SK-N-SH treated with all-trans-retinoic acid at 6 μM for 48 hours (cell line): ENCODE measurements around the gene ADRA2B.

Experiments
- ATAC-seq: fragments of 200-7000 bp; cut with Tn5 transposase; 3 replicates; pipeline ENCODE4 v1.9.1; 2020; ENCODE audit warnings: mild to moderate bottlenecking, moderate library complexity
- BACH2 ChIP-seq: fragments of 250-450 bp; sonication (Bioruptor Pico); IDR thresholded peaks from 2 replicates; pipeline ENCODE4 v1.9.0; 2021; ENCODE audit warnings: mild to moderate bottlenecking, borderline replicate concordance
- ESRRG ChIP-seq: fragments of 250-450 bp; sonication (Bioruptor Pico); IDR thresholded peaks from 2 replicates; pipeline ENCODE4 v1.6.1; 2021; ENCODE audit warnings: mild to moderate bottlenecking
- ISL1 ChIP-seq: fragments of 250-450 bp; sonication (Bioruptor Pico); IDR thresholded peaks from 2 replicates; pipeline ENCODE4 v2.1.2; 2022; ENCODE audit warnings: mild to moderate bottlenecking, moderate library complexity
- OSR1 ChIP-seq: fragments of 250-450 bp; sonication (Bioruptor Pico); IDR thresholded peaks from 2 replicates; pipeline ENCODE4 v1.8.0; 2022; ENCODE audit warnings: moderate library complexity, mild to moderate bottlenecking, inconsistent platforms
- PPARA ChIP-seq: fragments of 250-450 bp; sonication (Bioruptor Pico); IDR thresholded peaks from 2 replicates; pipeline ENCODE4 v1.5.0; 2020; ENCODE audit warnings: mild to moderate bottlenecking, borderline replicate concordance
- RARB ChIP-seq: fragments of 250-450 bp; sonication (Bioruptor Pico); IDR thresholded peaks from 2 replicates; pipeline ENCODE4 v1.8.0; 2021; ENCODE audit warnings: mild to moderate bottlenecking, moderate library complexity
- SNAI2 ChIP-seq: fragments of 250-450 bp; sonication (Bioruptor Pico); IDR thresholded peaks from 2 replicates; pipeline ENCODE4 v1.5.0; 2020; ENCODE audit warnings: mild to moderate bottlenecking, moderate library complexity
- TCF4 ChIP-seq: fragments of 250-450 bp; sonication (Bioruptor Pico); IDR thresholded peaks from 2 replicates; pipeline ENCODE4 v1.8.0; 2021; ENCODE audit warnings: mild to moderate bottlenecking, moderate library complexity, borderline replicate concordance
- TOX ChIP-seq: fragments of 250-450 bp; sonication (Bioruptor Pico); IDR thresholded peaks from 2 replicates; pipeline ENCODE4 v1.8.0; 2021; ENCODE audit warnings: mild to moderate bottlenecking, moderate library complexity, borderline replicate concordance
- ZC3H10 ChIP-seq: fragments of 250-450 bp; sonication (Bioruptor Pico); IDR thresholded peaks from 2 replicates; pipeline ENCODE4 v1.5.1; 2021; ENCODE audit warnings: mild to moderate bottlenecking, moderate library complexity
- ZFP3 ChIP-seq: fragments of 250-450 bp; sonication (Bioruptor Pico); IDR thresholded peaks from 2 replicates; pipeline ENCODE4 v1.5.0; 2020; ENCODE audit warnings: mild to moderate bottlenecking, moderate library complexity
- ZFP30 ChIP-seq: fragments of 450-650 bp; formaldehyde crosslinking; IDR thresholded peaks from 2 replicates; pipeline ENCODE4 v1.5.0; 2022; ENCODE audit warnings: mild to moderate bottlenecking, moderate library complexity
- ZNF565 ChIP-seq: fragments of 450-650 bp; formaldehyde crosslinking; conservative IDR thresholded peaks from 2 replicates; pipeline ENCODE4 v1.5.0; 2020; ENCODE audit warnings: low read depth, mild to moderate bottlenecking, moderate library complexity
- ZNF70 ChIP-seq: fragments of 450-650 bp; formaldehyde crosslinking; IDR thresholded peaks from 2 replicates; pipeline ENCODE4 v1.5.0; 2020; ENCODE audit warnings: mild to moderate bottlenecking, moderate library complexity
- ZNF8 ChIP-seq: fragments of 450-650 bp; formaldehyde crosslinking; IDR thresholded peaks from 2 replicates; pipeline ENCODE4 v1.5.0; 2020; ENCODE audit warnings: mild to moderate bottlenecking, moderate library complexity
- TF ChIP-seq, protein P1 (sequence below): fragments of 250-450 bp; sonication (Bioruptor Pico); IDR thresholded peaks from 2 replicates; pipeline ENCODE4 v1.8.0; 2021; ENCODE audit warnings: low read depth, mild to moderate bottlenecking, moderate library complexity, borderline replicate concordance
- TF ChIP-seq, protein P2 (sequence below): fragments of 250-450 bp; sonication (Bioruptor Pico); IDR thresholded peaks from 2 replicates; pipeline ENCODE4 v1.5.0; 2020; ENCODE audit warnings: mild to moderate bottlenecking, moderate library complexity
- TF ChIP-seq, protein P3 (sequence below): fragments of 250-450 bp; sonication (Bioruptor Pico); IDR thresholded peaks from 2 replicates; pipeline ENCODE4 v1.5.1; 2020; ENCODE audit warnings: low read depth, mild to moderate bottlenecking, moderate library complexity
- TF ChIP-seq, protein P4 (sequence below): fragments of 250-450 bp; sonication (Bioruptor Pico); IDR thresholded peaks from 2 replicates; pipeline ENCODE4 v1.8.0; 2020; ENCODE audit warnings: mild to moderate bottlenecking, moderate library complexity, borderline replicate concordance

The ADRA2B gene

DNA sequence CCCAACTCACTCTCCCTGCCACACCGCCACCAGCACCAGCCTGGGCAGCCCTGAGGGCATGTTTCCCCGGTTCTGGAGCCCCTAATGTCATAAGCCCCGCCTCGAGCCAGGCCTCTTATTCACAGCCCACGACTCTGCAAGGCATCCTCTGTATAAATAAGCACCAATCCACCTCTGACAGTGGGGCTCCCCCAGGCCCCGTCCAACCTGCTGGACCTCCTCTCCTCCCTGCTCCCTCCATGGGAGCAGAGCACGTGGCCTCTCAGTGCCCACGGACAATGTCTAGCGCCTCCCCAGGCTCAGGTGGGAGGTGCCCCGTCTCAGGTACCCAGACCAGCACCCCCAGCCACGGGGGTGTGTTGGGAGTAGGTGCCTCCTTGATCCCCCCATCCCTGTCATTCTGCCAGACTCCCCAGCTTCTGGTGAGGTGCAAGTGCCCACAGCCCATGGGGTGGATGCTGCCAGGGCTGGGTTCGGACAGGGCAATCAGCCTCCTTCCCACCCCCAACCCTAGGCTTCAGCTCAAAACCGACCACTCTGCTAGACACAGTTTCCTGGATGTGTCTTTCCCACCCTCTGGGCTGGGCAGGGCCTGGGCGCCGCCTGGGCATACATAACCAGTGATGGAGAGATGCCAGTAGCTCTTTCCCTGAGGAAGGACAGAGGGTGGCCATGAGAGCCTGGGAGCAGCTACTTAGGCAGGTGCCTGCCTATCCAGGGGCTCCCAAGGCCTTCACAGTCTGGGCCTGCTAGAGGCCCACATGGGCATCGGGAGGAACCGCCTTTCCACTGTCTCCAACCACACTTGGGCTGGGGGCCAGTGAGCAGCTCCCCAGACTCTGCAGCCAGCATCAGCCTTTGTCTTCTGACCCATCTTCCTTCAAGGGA, 1.6 kb upstream of the ADRA2B start:
- peak; percentile 9; the same call in 2 of the 3 replicates for ATAC-seq
- TF ChIP-seq, protein P1, sequence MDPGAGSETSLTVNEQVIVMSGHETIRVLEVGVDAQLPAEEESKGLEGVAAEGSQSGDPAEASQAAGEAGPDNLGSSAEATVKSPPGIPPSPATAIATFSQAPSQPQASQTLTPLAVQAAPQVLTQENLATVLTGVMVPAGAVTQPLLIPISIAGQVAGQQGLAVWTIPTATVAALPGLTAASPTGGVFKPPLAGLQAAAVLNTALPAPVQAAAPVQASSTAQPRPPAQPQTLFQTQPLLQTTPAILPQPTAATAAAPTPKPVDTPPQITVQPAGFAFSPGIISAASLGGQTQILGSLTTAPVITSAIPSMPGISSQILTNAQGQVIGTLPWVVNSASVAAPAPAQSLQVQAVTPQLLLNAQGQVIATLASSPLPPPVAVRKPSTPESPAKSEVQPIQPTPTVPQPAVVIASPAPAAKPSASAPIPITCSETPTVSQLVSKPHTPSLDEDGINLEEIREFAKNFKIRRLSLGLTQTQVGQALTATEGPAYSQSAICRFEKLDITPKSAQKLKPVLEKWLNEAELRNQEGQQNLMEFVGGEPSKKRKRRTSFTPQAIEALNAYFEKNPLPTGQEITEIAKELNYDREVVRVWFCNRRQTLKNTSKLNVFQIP (CRISPR knock-in tag), result no peak
- TF ChIP-seq ZNF565 (CRISPR knock-in tag) (no peak), BACH2 (CRISPR knock-in tag) (no peak)

DNA sequence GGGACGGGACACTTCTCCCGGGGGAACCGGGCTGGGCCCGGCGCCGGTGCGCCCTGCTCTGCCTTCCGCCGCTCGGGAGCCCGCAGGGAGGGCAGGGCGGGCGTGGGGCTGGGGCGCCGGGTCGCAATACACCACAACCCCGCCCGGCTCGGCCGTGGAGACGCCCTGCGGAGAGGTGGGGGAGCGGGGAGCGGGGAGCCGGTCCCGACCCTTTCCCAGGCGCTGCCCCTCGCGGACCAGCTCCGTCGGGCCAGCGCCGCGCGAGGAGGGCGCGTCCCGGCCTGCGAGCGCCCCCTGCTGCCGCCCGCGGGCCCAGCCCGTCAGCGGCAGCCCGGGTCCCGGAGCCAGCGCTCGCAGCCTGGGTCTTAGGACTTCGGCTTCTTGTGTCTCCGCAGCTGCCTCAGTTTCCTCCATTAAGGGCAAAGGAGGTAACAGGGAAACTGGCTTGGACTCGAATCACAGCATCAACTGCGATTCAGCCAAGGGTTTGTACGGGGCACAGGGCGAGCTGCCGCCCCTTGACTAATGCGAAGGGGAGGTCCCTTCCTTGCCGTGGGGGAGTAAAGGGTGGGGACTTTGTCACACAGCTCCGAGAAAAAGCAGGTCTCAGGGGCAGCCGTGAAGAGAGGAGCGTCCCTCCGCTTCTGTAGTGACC, 635 bp upstream of the ADRA2B start:
- peak; percentile 92 for ATAC-seq
- TF ChIP-seq ZNF8, result no peak
- no peak for TF ChIP-seq ISL1

DNA sequence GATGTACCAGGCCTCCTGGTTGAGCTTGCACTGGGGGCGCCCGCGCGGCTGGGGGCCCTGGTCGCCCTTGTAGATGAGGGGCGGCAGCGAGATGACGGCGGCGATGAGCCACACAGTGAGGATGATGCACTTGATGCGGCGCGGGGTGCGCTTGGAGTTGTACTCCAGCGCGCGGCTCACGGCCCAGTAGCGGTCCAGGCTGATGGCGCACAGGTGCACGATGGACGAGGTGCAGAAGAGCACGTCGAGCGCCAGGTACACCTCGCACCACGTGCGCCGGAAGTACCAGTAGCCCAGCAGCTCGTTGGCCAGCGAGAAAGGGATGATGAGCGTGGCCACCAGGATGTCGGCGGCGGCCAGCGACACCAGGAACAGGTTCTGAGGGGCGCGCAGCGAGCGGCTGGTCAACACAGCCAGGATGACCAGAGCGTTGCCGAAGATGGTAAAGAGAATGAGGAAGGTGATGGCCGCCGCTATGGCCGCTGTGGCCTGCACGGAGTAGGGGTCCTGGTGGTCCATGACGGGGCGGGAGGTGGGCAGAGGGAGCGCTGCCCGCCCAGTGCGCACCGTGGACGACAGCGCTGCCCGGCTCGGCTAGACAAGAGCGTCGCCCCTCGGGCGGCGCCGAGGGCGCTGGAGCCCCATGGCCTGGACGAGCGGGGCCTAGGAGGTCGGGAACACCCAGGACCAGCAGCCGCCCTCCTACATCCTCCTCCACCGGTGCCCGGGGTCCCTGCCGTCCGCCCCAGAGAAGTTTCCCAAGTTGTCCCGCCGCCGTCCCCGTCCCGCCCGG, 544 bp downstream of the ADRA2B start:
- ATAC-seq, result no peak
- TF ChIP-seq ESRRG (CRISPR knock-in tag), result no peak
- no peak for TF ChIP-seq RARB (CRISPR knock-in tag)

DNA sequence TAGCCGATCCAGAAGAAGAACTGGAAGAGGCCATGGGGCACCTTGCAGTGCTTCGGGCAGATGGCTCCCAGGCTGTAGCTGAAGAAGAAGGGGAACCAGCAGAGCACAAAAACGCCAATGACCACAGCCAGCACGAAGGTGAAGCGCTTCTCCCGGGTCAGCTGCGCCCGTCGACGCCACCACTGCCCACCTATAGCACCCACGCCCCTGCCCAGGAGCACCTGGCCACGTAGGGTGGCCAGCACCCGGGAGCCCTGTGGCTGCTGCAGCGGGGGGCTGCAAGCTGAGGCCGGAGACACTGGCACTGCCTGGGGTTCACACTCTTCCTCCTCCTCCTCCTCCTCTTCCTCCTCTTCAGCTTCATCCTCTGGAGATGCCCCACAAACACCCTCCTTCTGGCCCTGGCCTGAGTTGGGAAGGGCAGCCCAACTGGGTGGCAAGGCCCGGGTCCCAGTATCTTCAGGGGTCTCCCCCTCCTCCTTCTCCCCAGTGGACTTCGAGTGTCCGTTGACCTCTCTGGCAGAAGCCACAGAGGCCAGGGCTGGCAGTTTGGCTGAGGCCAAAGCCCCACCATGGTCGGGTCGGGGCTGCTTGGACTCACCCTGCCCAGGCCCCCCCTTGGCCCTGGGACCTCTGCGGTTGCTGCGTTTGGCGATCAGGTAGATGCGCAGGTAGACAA, 1.3 kb downstream of the ADRA2B start:
- no peak for TF ChIP-seq TOX
- no peak for TF ChIP-seq SNAI2
- TF ChIP-seq RARB (CRISPR knock-in tag), result no peak
- TF ChIP-seq OSR1, result no peak
- TF ChIP-seq ISL1, result no peak
- TF ChIP-seq, protein P2, sequence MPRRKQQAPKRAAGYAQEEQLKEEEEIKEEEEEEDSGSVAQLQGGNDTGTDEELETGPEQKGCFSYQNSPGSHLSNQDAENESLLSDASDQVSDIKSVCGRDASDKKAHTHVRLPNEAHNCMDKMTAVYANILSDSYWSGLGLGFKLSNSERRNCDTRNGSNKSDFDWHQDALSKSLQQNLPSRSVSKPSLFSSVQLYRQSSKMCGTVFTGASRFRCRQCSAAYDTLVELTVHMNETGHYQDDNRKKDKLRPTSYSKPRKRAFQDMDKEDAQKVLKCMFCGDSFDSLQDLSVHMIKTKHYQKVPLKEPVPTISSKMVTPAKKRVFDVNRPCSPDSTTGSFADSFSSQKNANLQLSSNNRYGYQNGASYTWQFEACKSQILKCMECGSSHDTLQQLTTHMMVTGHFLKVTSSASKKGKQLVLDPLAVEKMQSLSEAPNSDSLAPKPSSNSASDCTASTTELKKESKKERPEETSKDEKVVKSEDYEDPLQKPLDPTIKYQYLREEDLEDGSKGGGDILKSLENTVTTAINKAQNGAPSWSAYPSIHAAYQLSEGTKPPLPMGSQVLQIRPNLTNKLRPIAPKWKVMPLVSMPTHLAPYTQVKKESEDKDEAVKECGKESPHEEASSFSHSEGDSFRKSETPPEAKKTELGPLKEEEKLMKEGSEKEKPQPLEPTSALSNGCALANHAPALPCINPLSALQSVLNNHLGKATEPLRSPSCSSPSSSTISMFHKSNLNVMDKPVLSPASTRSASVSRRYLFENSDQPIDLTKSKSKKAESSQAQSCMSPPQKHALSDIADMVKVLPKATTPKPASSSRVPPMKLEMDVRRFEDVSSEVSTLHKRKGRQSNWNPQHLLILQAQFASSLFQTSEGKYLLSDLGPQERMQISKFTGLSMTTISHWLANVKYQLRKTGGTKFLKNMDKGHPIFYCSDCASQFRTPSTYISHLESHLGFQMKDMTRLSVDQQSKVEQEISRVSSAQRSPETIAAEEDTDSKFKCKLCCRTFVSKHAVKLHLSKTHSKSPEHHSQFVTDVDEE, result no peak
- TF ChIP-seq ZNF8, result no peak
- ATAC-seq, result no peak

DNA sequence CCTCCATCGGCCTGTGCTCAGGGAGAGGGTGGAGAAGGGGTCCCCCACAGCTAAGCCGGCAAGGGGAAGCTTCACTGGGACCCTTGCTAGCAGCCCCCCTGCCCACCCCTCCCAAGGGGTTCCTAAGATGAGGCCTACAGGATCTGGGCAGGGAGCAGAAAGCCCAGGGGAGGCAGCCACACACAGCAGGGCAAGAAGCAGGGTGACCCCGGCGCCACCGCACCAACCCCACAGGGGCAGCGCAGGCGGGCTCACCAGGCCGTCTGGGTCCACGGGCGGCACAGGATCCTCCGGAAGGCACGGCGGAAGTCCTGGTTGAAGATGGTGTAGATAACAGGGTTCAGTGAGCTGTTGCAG, 1.8 kb downstream of the ADRA2B start:
- ATAC-seq, result no peak
- TF ChIP-seq TOX (no peak), SNAI2 (no peak), ZNF70 (CRISPR knock-in tag) (no peak), ZNF565 (CRISPR knock-in tag) (no peak), PPARA (CRISPR knock-in tag) (no peak), ZFP30 (no peak), ZFP3 (CRISPR knock-in tag) (no peak), TCF4 (CRISPR knock-in tag) (no peak), ZC3H10 (CRISPR knock-in tag) (no peak), RARB (CRISPR knock-in tag) (no peak)
- TF ChIP-seq, protein P3, sequence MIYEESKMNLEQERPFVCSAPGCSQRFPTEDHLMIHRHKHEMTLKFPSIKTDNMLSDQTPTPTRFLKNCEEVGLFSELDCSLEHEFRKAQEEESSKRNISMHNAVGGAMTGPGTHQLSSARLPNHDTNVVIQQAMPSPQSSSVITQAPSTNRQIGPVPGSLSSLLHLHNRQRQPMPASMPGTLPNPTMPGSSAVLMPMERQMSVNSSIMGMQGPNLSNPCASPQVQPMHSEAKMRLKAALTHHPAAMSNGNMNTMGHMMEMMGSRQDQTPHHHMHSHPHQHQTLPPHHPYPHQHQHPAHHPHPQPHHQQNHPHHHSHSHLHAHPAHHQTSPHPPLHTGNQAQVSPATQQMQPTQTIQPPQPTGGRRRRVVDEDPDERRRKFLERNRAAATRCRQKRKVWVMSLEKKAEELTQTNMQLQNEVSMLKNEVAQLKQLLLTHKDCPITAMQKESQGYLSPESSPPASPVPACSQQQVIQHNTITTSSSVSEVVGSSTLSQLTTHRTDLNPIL (CRISPR knock-in tag), result no peak
- TF ChIP-seq, protein P4, sequence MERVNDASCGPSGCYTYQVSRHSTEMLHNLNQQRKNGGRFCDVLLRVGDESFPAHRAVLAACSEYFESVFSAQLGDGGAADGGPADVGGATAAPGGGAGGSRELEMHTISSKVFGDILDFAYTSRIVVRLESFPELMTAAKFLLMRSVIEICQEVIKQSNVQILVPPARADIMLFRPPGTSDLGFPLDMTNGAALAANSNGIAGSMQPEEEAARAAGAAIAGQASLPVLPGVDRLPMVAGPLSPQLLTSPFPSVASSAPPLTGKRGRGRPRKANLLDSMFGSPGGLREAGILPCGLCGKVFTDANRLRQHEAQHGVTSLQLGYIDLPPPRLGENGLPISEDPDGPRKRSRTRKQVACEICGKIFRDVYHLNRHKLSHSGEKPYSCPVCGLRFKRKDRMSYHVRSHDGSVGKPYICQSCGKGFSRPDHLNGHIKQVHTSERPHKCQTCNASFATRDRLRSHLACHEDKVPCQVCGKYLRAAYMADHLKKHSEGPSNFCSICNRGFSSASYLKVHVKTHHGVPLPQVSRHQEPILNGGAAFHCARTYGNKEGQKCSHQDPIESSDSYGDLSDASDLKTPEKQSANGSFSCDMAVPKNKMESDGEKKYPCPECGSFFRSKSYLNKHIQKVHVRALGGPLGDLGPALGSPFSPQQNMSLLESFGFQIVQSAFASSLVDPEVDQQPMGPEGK (CRISPR knock-in tag), result no peak
